Suprapubic skin (tissue), 4 donors: ENCODE data around the gene TFIP11. TPM values are rescaled to one million over a fixed set of nuclear protein-coding genes. Genes with fewer than 3 reads are reported as not detected.
A peak's percentile ranks its signal among the peaks of the same experiment; 100 is the strongest.

Source experiments
- DNase-seq, 2 donors: peaks; one replicate each; pipeline ENCODE4 v3.0.0-alpha.2; 2019; ENCODE audit warnings: low spot score in 2 of 2
- H3K27ac ChIP-seq: fragments of 200-600 bp; sonication (generic); one replicate; pipeline ENCODE4 v1.5.1; 2019
- H3K27me3 ChIP-seq: fragments of 200-600 bp; sonication (generic); one replicate; pipeline ENCODE4 v1.5.1; 2019
- H3K36me3 ChIP-seq: fragments of 200-600 bp; sonication (generic); one replicate; pipeline ENCODE4 v1.5.1; 2019
- H3K4me1 ChIP-seq: fragments of 200-600 bp; sonication (generic); one replicate; pipeline ENCODE4 v1.5.1; 2019
- H3K4me3 ChIP-seq: fragments of 200-600 bp; sonication (generic); one replicate; pipeline ENCODE4 v1.5.1; 2019; ENCODE audit warnings: mild to moderate bottlenecking
- H3K9me3 ChIP-seq: fragments of 200-600 bp; sonication (generic); one replicate; pipeline ENCODE4 v1.5.1; 2019
- CTCF ChIP-seq, 2 donors: fragments of 200-600 bp in 1 of 2; fragments of 450-650 bp in 1 of 2; sonication (generic) in 1 of 2; IDR thresholded peaks; one replicate each; pipeline ENCODE4 v1.5.1; 2016 to 2019; ENCODE audit warnings: antibody characterized with exemption in 2 of 2, mild to moderate bottlenecking in 1 of 2, moderate library complexity in 1 of 2
- EP300 ChIP-seq: sonication (generic); formaldehyde crosslinking; IDR thresholded peaks from one replicate; pipeline ENCODE4 v1.6.1; 2017; ENCODE audit warnings: antibody characterized with exemption
- POLR2A ChIP-seq, 2 donors: fragments of 450-650 bp; IDR thresholded peaks; one replicate each; pipeline ENCODE4 v1.6.1; 2017; ENCODE audit warnings: antibody characterized with exemption in 2 of 2, mild to moderate bottlenecking in 2 of 2, moderate library complexity in 2 of 2
- POLR2AphosphoS5 ChIP-seq, 3 donors: sonication (generic); formaldehyde crosslinking; IDR thresholded peaks; one replicate each; pipeline ENCODE4 v1.6.1; 2017; ENCODE audit warnings: antibody characterized with exemption in 3 of 3
- WGBS: methylation state at CpG from one replicate; pipeline ENCODE4 v1.1.5; 2018; 5-methylcytosine and 5-hydroxymethylcytosine counted together
- total RNA-seq, 4 donors: library from RNA; depleted of rRNA; stranded (reverse); fragments of >200 nt; gene quantifications; one replicate each; pipeline ENCODE4 v1.1.0, GENCODE V29; 2016

TFIP11 gene
- total RNA-seq, 4 donors from 2014 or later = 35.3 to 46.3 (median 37.5) TPM

- DNase-seq = no peak
- Histone ChIP-seq H3K27me3 (no peaks in the 10 kb centered on the region), H3K4me3 (no peak overlapping the region), H3K4me1 (peaks cover 29% of the 10 kb centered on the region), H3K27ac (no peak overlapping the region), H3K36me3 (peaks cover 57% of the 10 kb centered on the region), H3K9me3 (no peaks in the 10 kb centered on the region)
- TF ChIP-seq CTCF (IDR thresholded peaks at IDR 0.05) = no peak
- TF ChIP-seq EP300 = no peak
- no peak for TF ChIP-seq POLR2A (IDR thresholded peaks at IDR 0.05)
- TF ChIP-seq POLR2AphosphoS5 (IDR thresholded peaks at IDR 0.05) = no peak
- 41% methylated on average over 3 of the region's 3 CpGs for WGBS
These were observed 24.3 kb downstream of the TFIP11 start for GRCh38 chr22:26487996-26488395.

- WGBS = 86% methylated on average over 5 of the region's 5 CpGs
These were observed 25.9 kb downstream of the TFIP11 start for GRCh38 chr22:26486394-26486793.

GRCh38 chr22:26485806-26486390 lies 26.4 kb downstream of the TFIP11 start:
- H3K27ac ChIP-seq = no peak overlapping the region
- no peak for TF ChIP-seq CTCF (IDR thresholded peaks at IDR 0.05)
- TF ChIP-seq POLR2A (IDR thresholded peaks at IDR 0.05) = no peak
- no peak for TF ChIP-seq POLR2AphosphoS5 (IDR thresholded peaks at IDR 0.05)
- TF ChIP-seq EP300 = no peak

More at GRCh38 chr22:26486394-26486793, 25.9 kb downstream of the TFIP11 start:
- TF ChIP-seq POLR2AphosphoS5 (IDR thresholded peaks at IDR 0.05) (no peak), EP300 (no peak)
- no peak overlapping the region for H3K4me3 ChIP-seq
- H3K36me3 ChIP-seq = peaks cover 41% of the 10 kb centered on the region
- DNase-seq = no peak
- peaks cover 36% of the 10 kb centered on the region for H3K4me1 ChIP-seq
- no peaks in the 10 kb centered on the region for H3K9me3 ChIP-seq
- no peaks in the 10 kb centered on the region for H3K27me3 ChIP-seq
- no peak overlapping the region for H3K27ac ChIP-seq

GRCh38 chr22:26485013-26485412 lies 27.3 kb downstream of the TFIP11 start:
- 35% methylated on average over 7 of the region's 7 CpGs for WGBS
- TF ChIP-seq EP300 (no peak), POLR2AphosphoS5 (IDR thresholded peaks at IDR 0.05) (no peak), CTCF (IDR thresholded peaks at IDR 0.05) (no peak), POLR2A (IDR thresholded peaks at IDR 0.05) (no peak)
- H3K4me3 ChIP-seq = peak overlapping the region; percentile 67
- DNase-seq = no peak
- peaks cover 29% of the 10 kb centered on the region for H3K36me3 ChIP-seq
- peaks cover 50% of the 10 kb centered on the region for H3K4me1 ChIP-seq
- H3K27me3 ChIP-seq = no peaks in the 10 kb centered on the region
- H3K27ac ChIP-seq = peak overlapping the region; percentile 43
- no peaks in the 10 kb centered on the region for H3K9me3 ChIP-seq

More at GRCh38 chr22:26485806-26486390, 26.4 kb downstream of the TFIP11 start:
- Histone ChIP-seq H3K27me3 (no peaks in the 10 kb centered on the region), H3K4me3 (no peak overlapping the region), H3K4me1 (peaks cover 41% of the 10 kb centered on the region), H3K9me3 (no peaks in the 10 kb centered on the region), H3K36me3 (peaks cover 36% of the 10 kb centered on the region)
- no peak for DNase-seq
- WGBS = 60% methylated on average over 3 of the region's 3 CpGs

- H3K27me3 ChIP-seq = no peaks in the 10 kb centered on the region
- no peaks in the 10 kb centered on the region for H3K9me3 ChIP-seq
- 5% methylated on average over 6 of the region's 6 CpGs for WGBS
- peaks cover 23% of the 10 kb centered on the region for H3K36me3 ChIP-seq
- peaks cover 57% of the 10 kb centered on the region for H3K4me1 ChIP-seq
- DNase-seq = no peak
- H3K27ac ChIP-seq = peak overlapping the region; percentile 95
- H3K4me3 ChIP-seq = peak overlapping the region; percentile 67
- no peak for TF ChIP-seq POLR2A (IDR thresholded peaks at IDR 0.05)
- TF ChIP-seq EP300 = no peak
- TF ChIP-seq POLR2AphosphoS5 (IDR thresholded peaks at IDR 0.05) = no peak
- TF ChIP-seq CTCF (IDR thresholded peaks at IDR 0.05) = no peak
These were observed 27.9 kb downstream of the TFIP11 start for GRCh38 chr22:26484360-26484706.
